Superior temporal gyrus (tissue), 1 donor: ENCODE measurements around the gene NDUFA7.
"Not testable (repeated sequence)": the region's sequence is repeated elsewhere in the genome, so short reads cannot be mapped to it uniquely, and the experiment has no call there.

Source experiments
- DNase-seq: peaks from one replicate; pipeline ENCODE4 v3.0.0-alpha.2; 2016; ENCODE audit errors: extremely low spot score

The NDUFA7 gene

GRCh38 chr19:8264248-8264647 lies 56.9 kb downstream of the NDUFA7 start:
- DNase-seq, result not testable (repeated sequence)

DNA sequence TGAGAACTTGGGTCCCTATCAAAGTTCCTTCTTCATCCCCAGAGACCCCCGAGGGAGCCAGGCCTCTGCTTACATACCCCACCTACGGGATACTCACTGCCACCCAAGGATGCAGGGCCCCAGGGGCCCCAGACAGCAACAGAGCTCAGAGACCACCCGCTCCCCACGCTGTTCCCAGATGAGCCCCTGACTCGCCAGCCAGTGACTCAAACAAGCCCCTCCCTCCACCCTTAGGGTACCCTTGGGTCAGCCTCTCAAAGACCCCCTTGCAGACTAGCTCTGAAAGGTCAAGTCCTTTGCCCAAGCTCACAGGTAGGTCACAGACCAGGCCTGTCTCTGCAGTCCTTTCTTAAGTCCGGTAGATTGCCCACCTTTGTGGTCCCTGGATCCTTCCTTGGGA lies 58.7 kb downstream of the NDUFA7 start:
- no peak for DNase-seq

DNA sequence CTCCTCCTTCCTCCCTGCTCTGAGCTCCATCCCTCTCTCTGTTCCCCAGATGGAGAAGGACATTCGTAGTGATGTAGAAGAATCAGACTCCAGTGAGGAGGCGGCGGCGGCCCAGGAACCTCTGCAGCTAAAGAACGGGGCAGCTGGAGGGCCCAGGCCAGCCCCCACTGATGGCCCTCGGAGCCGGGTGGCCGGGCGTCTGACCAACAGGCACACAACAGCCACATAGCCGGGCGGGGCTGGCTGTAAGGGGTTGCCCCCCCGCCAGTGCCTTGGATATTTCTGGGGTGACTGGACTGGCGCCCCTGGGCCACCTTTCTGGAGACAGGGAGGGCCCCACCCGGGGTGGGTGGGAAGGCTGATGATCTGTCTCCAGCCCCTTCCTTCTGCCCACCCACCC lies 59.3 kb downstream of the NDUFA7 start:
- no peak for DNase-seq

- no peak for DNase-seq
Observed at GRCh38 chr19:8261347-8261746, 59.8 kb downstream of the NDUFA7 start.
